Measurements from ENCODE around the gene PLCG1. TPM values are rescaled to one million over a fixed set of nuclear protein-coding genes. Genes with fewer than 3 reads are reported as not detected.

PLCG1 gene
- total RNA-seq, 4 donors from 2014 or later, result 93.0 to 357 (median 191) TPM

- peaks cover 0 to 88% (median 0%) of the 10 kb centered on the region in 3 donors for H3K36me3 ChIP-seq
- H3K4me1 ChIP-seq, result peaks cover 0 to 4% (median 0%) of the 10 kb centered on the region in 4 donors
- TF ChIP-seq POLR2A (IDR thresholded peaks at IDR 0.05), result no peak
- TF ChIP-seq CTCF (IDR thresholded peaks at IDR 0.05), result peak in 1 of 6 experiments; percentile 9
- no peak overlapping the region for H3K4me3 ChIP-seq
- H3K9me3 ChIP-seq, result no peaks in the 10 kb centered on the region
- H3K27me3 ChIP-seq, result no peaks in the 10 kb centered on the region
- DNase-seq, result no peak
- H3K27ac ChIP-seq, result peak overlapping the region in 1 of 4 donors; percentile 16
Observed at GRCh38 chr20:41119614-41120561, 17.5 kb upstream of the PLCG1 start.

- Histone ChIP-seq H3K27me3 (no peaks in the 10 kb centered on the region), H3K27ac (no peak overlapping the region), H3K36me3 (peaks cover 0 to 88% (median 0%) of the 10 kb centered on the region in 3 donors), H3K9me3 (no peaks in the 10 kb centered on the region), H3K4me3 (no peak overlapping the region), H3K4me1 (peaks cover 0 to 8% (median 0%) of the 10 kb centered on the region in 4 donors)
- no peak for DNase-seq
- no peak for TF ChIP-seq CTCF (IDR thresholded peaks at IDR 0.05)
- no peak for TF ChIP-seq POLR2A (IDR thresholded peaks at IDR 0.05)
Observed at GRCh38 chr20:41121399-41121798, 15.9 kb upstream of the PLCG1 start.

- Histone ChIP-seq H3K4me1 (peaks cover 0 to 8% (median 0%) of the 10 kb centered on the region in 4 donors), H3K27ac (no peak overlapping the region), H3K36me3 (peaks cover 0 to 68% (median 0%) of the 10 kb centered on the region in 3 donors), H3K4me3 (no peak overlapping the region), H3K9me3 (no peaks in the 10 kb centered on the region), H3K27me3 (no peaks in the 10 kb centered on the region)
- DNase-seq, result no peak
- no peak for TF ChIP-seq CTCF (IDR thresholded peaks at IDR 0.05)
- TF ChIP-seq POLR2A (IDR thresholded peaks at IDR 0.05), result no peak
Observed at GRCh38 chr20:41123631-41124030, 13.7 kb upstream of the PLCG1 start.

- Histone ChIP-seq H3K27ac (peak overlapping the region in 2 of 4 donors; percentile 60 to 65), H3K4me1 (peaks cover 0 to 8% (median 0%) of the 10 kb centered on the region in 4 donors), H3K36me3 (peaks cover 0 to 58% (median 0%) of the 10 kb centered on the region in 3 donors), H3K9me3 (no peaks in the 10 kb centered on the region), H3K27me3 (no peaks in the 10 kb centered on the region), H3K4me3 (no peak overlapping the region)
- peak in 1 of 3 donors; percentile 73 for DNase-seq
- TF ChIP-seq CTCF (IDR thresholded peaks at IDR 0.05), result no peak
- TF ChIP-seq POLR2A (IDR thresholded peaks at IDR 0.05), result no peak
Observed at GRCh38 chr20:41124451-41125094, 12.8 kb upstream of the PLCG1 start.

GRCh38 chr20:41125530-41126457, 11.5 kb upstream of the PLCG1 start:
- DNase-seq, result no peak
- H3K9me3 ChIP-seq, result no peaks in the 10 kb centered on the region
- no peak overlapping the region for H3K4me3 ChIP-seq
- H3K27me3 ChIP-seq, result no peaks in the 10 kb centered on the region
- H3K27ac ChIP-seq, result peak overlapping the region in 1 of 4 donors; percentile 65
- no peak for TF ChIP-seq POLR2A (IDR thresholded peaks at IDR 0.05)
- no peak for TF ChIP-seq CTCF (IDR thresholded peaks at IDR 0.05)
- H3K4me1 ChIP-seq, result peaks cover 0 to 8% (median 0%) of the 10 kb centered on the region in 4 donors
- peaks cover 0 to 47% (median 0%) of the 10 kb centered on the region in 3 donors for H3K36me3 ChIP-seq
